ENCODE data around the gene KLHL29.

DNA sequence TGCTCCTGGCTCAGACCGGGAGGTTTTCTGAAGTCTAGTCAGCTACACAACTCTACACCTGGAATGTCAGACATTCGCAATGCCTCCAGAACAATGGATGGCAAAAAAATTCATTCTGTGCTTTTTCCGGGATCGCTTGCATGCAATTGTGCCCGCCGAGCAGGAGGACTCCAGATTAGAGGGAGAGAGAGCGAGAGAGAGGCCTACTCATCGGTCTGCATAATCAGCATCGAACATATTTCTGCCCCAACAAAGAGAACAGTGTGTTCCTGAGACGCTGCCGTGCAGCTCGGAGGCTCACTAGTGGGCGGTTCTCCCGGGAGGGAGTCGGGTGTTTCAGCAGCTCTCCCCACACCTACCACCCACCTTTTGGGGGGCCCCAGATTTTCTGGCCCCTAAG, 117.1 kb downstream of the KLHL29 start:
- TF ChIP-seq, protein P1, sequence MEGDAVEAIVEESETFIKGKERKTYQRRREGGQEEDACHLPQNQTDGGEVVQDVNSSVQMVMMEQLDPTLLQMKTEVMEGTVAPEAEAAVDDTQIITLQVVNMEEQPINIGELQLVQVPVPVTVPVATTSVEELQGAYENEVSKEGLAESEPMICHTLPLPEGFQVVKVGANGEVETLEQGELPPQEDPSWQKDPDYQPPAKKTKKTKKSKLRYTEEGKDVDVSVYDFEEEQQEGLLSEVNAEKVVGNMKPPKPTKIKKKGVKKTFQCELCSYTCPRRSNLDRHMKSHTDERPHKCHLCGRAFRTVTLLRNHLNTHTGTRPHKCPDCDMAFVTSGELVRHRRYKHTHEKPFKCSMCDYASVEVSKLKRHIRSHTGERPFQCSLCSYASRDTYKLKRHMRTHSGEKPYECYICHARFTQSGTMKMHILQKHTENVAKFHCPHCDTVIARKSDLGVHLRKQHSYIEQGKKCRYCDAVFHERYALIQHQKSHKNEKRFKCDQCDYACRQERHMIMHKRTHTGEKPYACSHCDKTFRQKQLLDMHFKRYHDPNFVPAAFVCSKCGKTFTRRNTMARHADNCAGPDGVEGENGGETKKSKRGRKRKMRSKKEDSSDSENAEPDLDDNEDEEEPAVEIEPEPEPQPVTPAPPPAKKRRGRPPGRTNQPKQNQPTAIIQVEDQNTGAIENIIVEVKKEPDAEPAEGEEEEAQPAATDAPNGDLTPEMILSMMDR (conservative IDR thresholded peaks at IDR 0.05; ENCODE audit: low read depth, low read length), result no peak
- no peak for TF ChIP-seq EZH2 (IDR thresholded peaks at IDR 0.05; ENCODE audit: borderline replicate concordance, low read depth, low read length, poor library complexity, severe bottlenecking)
